GM19240 (cell line): ENCODE measurements around the gene CRIP2.

Source experiments
- DNase-seq: peaks from one replicate; pipeline ENCODE4 v3.0.0; 2011; ENCODE audit warnings: low spot score; ENCODE audit not compliant: insufficient read length

Gene CRIP2, protein sequence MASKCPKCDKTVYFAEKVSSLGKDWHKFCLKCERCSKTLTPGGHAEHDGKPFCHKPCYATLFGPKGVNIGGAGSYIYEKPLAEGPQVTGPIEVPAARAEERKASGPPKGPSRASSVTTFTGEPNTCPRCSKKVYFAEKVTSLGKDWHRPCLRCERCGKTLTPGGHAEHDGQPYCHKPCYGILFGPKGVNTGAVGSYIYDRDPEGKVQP

DNA sequence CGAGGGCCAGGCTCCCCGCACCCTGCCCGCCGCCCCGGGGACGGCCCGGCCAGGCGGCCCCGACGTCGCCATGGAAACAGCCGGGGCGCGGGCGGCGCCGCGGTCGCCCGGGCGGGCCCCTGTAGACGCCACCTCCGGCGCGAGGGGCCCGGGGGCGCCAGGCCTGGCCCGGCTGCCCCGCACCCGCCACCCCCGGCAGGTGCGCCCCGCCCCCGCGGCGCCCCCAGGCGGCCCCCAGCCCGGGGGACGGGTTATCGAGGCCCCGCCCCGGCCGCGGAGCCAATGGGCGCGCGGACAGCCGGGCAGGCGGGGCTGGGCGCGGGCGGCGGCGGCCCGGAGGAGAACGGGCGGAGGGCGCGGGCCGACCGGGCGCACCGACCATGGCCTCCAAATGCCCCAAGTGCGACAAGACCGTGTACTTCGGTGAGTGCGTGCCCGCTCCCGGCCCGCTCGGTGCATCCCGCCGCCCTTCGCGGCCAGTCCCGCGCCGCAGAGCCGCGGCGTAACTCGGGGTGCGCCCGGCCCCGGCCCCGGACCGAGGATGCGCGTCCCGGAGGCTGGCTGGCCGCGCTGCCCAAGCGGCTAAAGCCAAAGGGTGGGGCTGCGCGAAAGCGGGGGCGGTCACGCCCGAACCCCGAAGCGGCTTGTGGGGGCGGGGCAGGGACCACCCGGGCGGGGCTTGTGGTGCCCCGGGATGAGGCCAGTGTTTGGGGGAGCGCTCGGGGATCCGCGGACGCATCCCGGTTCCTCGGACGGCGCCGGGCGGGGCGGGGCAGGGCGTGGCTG lies at the start of gene CRIP2:
TSS of gene CRIP2 (plus strand) at position 339 of the 786 bp plus-strand sequence. CDS start at position 381, 42 bp downstream.
- no peak for DNase-seq

DNA sequence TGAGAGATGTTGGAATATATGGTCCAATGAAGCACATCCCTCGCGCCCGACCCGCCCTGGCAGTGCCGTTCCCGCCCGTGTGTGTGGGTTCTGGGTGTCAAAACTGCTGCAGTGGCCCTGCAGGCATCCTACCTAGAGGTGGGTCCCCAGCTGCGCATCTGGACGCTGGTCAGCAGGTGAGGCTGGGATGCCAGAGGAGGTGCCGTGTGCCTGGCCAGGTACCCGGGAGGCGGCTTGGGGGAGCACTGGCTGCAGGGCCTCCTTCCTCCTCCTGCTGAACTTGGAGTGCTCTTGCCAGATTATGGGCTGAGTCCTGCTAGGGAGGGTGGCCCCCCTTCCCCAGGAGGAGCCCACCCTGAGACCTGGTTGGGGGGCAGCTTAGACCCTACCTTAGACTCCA lies 49.8 kb upstream of the CRIP2 start:
- no peak for DNase-seq

- DNase-seq = no peak
Observed at GRCh38 chr14:105425823-105426247, 48.8 kb upstream of the CRIP2 start.

DNA sequence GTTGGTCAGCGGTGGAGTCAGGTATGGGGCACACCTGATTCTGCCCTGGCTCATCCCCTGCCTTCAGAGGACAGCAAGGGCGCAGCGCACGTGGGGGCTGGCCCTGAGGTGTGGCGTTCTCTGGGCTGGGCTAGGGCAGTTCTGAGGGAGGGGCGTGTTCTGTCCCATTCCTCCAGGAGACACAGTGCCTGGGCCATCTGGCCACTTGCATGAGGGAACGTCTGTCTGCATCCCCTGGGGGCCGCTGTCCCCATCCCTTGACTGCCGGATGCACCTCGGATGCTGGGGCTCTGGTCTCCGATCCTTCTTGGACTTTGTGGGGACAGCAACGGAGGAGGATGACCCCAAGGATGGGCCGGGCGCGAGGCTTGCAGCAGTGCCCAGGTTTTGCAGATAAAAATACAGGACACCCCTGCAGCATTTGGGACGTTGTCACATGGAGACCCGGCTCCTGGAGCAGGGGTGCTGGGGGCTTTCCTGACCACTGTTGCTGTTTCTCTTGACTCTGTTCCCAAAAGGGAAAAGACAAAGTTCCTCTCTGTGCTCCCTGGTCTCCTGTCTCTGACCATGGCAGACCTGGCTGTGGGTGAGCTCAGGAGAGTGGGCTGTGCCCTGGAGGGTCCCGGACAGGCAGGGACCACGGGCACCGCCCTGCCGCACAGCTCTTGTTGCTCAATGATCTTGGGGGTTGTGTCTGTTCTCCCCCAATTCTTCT lies 48.0 kb upstream of the CRIP2 start:
- no peak for DNase-seq

- DNase-seq = no peak
Observed at GRCh38 chr14:105427412-105427811, 47.2 kb upstream of the CRIP2 start.

- DNase-seq = no peak
Observed at GRCh38 chr14:105427936-105428485, 46.6 kb upstream of the CRIP2 start.

- DNase-seq = no peak
Observed at GRCh38 chr14:105430042-105430441, 44.6 kb upstream of the CRIP2 start.

DNA sequence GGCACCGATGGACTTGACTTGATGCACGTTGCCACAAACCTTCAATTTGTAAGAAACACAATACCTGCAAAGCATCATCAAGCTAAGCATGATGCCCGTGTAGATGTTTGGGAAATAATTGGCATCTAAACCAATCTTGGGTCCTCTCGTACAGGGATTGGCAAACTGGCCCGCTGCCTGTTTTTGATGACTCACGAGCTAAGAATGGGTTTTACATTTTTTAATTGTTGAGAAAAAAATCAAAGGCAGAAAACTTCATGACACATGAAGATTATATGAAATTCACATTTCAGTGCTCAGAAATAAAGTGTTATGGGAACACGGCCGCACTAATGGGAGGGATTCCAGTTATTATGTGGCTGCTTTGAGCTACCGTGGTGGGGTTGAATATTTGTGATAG lies 44.1 kb upstream of the CRIP2 start:
- DNase-seq = no peak

DNA sequence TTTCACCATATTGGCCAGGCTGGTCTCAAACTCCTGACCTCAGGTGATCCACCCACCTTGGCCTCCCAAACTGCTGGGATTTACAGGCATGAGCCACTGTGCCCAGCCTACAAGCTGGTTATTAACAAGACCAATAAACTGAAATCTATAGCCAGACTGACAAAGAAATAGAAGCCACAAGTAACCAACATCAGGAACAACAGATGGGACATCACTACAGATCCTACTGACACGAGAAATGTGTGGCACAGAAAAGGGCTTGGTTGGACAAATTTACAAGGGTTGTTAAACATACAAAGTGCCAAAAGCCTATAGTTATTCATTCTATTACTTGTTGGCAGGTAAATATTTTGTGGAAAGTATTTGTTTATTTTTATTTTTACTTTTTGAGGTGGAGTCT lies 43.4 kb upstream of the CRIP2 start:
- DNase-seq = no peak

DNA sequence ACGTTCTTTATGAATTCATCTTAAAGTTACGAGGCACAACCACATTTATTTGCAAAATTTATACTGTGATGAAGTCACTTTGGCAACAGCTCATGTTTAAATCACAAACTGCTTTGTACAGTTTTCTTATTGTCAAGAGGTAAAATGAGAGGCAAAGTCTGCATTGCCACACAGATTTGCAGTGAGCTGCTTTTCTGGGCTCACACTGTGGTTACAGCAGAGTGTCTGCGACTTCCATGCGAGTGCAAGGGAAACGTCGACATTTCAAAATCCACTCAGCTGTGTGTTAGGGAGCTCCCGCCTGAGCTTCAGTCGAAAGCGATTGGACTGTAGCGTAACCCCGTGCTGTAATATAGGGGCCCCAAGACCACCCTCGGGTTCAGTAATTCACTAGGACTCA lies 42.0 kb upstream of the CRIP2 start:
- DNase-seq = no peak

- DNase-seq = no peak
Observed at GRCh38 chr14:105433161-105433605, 41.4 kb upstream of the CRIP2 start.

DNA sequence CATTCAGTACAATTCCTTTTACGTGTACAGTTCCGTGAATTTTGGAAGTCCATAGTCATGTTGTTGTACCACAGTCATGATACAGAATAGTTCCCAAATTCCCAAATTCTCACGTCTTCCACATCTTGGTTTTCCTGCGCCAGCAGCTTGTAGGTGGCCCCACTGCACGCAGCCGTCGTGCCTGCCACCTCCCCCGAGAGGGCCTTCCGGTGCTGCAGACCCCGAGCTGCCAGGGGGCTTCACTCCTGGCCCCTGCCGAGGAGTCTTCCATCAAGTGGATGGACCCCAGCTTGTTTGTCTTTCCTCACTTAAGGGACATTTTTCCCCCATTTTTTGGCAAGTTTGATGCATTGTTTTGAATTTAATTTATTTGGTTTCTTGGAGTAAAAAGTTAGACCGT lies 38.2 kb upstream of the CRIP2 start:
- DNase-seq = no peak

- no peak for DNase-seq
Observed at GRCh38 chr14:105436891-105437722, 37.5 kb upstream of the CRIP2 start.

DNA sequence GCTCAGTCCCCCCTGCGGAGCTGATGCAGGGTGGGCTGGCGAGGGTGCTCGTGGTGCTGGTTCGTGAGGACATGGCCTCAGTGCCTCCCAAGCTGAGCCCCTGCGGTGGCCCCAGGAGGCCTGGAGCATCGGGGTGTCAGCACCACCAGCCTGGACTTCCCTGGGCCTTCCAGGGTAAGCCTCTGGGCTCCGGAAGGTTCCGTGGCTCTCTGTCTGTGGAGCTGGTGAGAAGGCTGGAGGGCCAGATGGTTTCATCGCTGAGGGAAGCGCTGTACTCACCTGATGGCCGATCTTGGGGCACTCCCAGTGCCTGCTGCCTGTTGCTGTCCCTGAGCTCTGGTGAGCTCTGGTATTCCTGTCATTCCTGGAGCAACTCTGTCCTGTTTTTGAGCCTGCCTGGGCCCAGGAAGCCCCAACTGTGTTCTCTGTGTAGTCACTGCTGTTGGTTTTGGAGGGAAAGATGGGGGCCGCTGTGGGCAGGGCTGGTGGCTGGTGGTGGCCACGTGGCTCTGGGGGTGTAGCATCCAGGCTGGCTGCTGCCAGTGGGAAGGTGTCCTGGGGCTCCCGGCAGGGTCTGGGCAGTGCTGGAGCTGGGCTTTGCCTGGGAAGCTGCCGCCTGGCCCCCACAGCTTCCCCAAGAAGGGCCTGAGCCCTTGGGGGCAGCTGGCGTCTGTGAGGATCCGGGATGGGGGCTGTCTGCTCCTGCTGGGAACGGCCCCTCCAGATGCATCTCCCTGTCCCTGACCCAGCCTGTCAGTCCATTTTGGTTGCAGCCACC lies 36.7 kb upstream of the CRIP2 start:
- no peak for DNase-seq

DNA sequence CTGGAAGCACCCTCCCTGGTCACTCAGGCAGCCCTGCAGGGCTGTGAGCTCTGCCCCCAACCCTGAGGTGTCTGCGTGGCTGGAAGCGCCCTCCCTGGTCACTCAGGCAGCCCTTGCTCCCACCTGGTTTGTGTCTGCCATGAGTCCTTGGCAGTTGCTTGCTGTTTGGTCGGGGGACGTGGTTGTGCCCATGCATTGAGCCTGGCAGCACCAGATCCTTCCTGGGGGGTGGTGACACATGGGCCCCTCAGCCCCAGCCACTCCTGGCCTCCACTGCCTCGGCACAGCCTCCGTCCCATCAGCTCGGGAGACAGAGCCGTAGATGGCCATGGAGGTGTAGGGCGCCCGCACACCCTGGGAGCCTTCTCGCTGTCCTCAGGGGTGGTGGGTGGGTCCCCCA lies 35.4 kb upstream of the CRIP2 start:
- no peak for DNase-seq

- DNase-seq = no peak
Observed at GRCh38 chr14:105439710-105440553, 34.7 kb upstream of the CRIP2 start.

GRCh38 chr14:105440554-105440900 lies 34.1 kb upstream of the CRIP2 start:
- DNase-seq = no peak

GRCh38 chr14:105440992-105441391 lies 33.6 kb upstream of the CRIP2 start:
- no peak for DNase-seq

DNA sequence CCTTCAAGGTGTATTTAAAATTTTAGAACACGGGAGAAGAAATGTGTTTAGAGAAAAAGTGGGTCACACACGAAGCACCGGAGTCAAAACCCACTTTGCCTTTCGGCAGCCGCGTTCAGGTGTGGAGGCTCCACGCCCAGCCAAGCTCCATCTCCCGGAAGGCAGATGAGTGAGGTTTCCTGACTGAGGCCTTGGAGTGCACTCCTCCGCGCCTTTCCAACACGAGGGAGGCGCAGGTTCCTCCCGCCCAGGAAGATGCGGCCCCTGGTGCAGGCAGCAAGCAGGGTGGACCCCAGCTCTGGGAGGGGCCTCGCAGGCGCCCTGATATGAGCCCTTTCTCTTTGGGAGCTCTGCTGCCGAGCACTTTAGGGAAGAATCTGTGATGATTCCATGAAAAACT lies 32.5 kb upstream of the CRIP2 start:
- no peak for DNase-seq

GRCh38 chr14:105442834-105443233 lies 31.8 kb upstream of the CRIP2 start:
- DNase-seq = no peak
